WTC11 (cell line): Measurements from ENCODE around the gene RGMA.

Experiments used
- CBFB ChIP-seq: sonication (generic); formaldehyde crosslinking; IDR thresholded peaks from 2 replicates; pipeline ENCODE4 v1.8.1; 2022; ENCODE audit warnings: mild to moderate bottlenecking, low read depth, missing genetic modification reagents
- CREB1 ChIP-seq: sonication (generic); formaldehyde crosslinking; IDR thresholded peaks from 2 replicates; pipeline ENCODE4 v1.8.0; 2023; ENCODE audit warnings: mild to moderate bottlenecking, missing genetic modification reagents
- CTCF ChIP-seq: fragments of 200-600 bp; IDR thresholded peaks from 2 replicates; pipeline ENCODE4 v1.8.0; 2022; ENCODE audit warnings: antibody characterized with exemption
- KAT7 ChIP-seq: sonication (generic); formaldehyde crosslinking; IDR thresholded peaks from 2 replicates; pipeline ENCODE4 v1.8.1; 2023; ENCODE audit warnings: missing genetic modification reagents, mild to moderate bottlenecking, borderline replicate concordance
- RELA ChIP-seq: sonication (generic); formaldehyde crosslinking; IDR thresholded peaks from 2 replicates; pipeline ENCODE4 v1.8.1; 2022; ENCODE audit warnings: missing genetic modification reagents, mild to moderate bottlenecking, borderline replicate concordance
- SP1 ChIP-seq: sonication (generic); formaldehyde crosslinking; conservative IDR thresholded peaks from 2 replicates; pipeline ENCODE4 v1.8.1; 2022; ENCODE audit warnings: missing genetic modification reagents

- TF ChIP-seq CTCF (no peak), RELA (CRISPR knock-in tag) (no peak), SP1 (CRISPR knock-in tag) (no peak), CREB1 (CRISPR knock-in tag) (no peak), KAT7 (no peak), CBFB (CRISPR knock-in tag) (no peak)
Measured at GRCh38 chr15:93024293-93024692, 64.7 kb downstream of the RGMA start.
